Measurements from ENCODE around the gene SOST. TPM values are rescaled to one million over a fixed set of nuclear protein-coding genes. Genes with fewer than 3 reads are reported as not detected.

SOST gene
- polyA plus RNA-seq, 4 donors, result 48.7 to 63.6 (median 52.2) TPM

DNA sequence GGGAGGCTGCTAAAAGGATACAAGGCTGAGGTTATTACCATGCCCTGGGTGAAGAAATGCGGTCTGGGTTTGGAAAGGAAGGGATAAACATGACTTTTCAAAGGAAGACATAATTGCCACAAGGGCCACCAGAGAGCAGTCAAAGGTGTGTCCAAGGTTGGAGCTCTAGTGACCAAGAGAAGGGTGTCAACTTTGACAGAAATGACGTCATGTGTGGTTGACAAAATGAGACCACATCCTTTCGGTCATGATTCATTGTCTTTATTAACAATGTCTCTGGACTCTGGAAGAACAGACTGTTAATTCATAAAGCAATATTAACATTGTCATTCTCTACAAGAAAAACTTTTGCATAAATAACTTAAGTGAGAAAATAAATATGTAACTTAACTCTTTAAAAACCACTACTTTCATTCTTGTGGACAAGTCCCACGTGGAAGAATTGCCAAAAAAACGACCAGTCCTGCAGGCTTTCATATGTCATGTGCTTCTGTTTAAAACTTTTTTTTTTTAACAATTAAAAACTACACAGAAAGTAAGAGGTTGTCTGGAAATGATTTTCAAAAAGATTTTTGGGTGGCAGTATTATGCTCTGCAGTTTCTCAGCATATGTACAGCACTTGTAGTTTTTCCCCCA lies 5.0 kb downstream of the SOST start:
- DNase-seq (ENCODE audit: low read depth in 4 of 4, low spot score in 2 of 4), result no peak

DNA sequence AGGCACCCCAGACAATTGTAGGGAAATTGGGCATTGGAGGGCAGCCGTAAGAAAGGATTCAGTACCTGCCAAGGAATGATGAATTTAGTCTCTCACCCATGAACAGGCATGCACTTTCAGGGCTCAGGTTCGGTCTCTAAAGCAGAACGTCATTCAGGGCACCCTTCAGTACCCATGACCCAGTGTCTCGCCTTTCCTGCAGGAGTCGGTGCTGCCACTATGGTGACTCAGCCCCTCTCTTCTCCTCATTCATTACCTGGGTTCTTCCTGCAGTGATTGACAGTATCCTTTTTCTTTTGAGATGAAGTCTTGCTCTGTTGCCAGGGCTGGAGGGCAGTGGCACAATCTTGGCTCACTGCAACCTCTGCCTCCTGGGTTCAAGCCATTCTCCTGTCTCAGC lies 8.4 kb downstream of the SOST start:
- DNase-seq (ENCODE audit: low read depth in 4 of 4, low spot score in 2 of 4), result no peak

DNA sequence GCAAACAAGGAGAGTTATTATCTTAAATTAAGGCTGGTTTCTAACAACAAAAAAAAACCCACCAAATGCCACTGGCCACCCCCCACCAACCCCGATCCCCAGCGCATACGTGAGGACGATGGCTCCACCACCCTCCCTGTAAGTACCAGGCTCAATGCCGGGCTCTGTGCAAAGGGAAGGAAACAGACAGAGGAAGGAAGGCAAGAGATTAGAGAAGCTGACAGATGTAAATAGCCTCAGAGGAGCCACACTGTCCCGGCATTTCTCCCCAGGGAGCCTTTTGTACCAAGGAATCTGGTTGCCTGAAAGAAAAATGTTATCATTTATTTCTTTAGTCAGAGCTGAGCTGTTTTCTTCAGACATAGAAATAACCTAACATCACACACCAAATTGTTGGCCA lies 13.1 kb downstream of the SOST start:
- no peak for DNase-seq (ENCODE audit: low read depth in 4 of 4, low spot score in 2 of 4)

DNA sequence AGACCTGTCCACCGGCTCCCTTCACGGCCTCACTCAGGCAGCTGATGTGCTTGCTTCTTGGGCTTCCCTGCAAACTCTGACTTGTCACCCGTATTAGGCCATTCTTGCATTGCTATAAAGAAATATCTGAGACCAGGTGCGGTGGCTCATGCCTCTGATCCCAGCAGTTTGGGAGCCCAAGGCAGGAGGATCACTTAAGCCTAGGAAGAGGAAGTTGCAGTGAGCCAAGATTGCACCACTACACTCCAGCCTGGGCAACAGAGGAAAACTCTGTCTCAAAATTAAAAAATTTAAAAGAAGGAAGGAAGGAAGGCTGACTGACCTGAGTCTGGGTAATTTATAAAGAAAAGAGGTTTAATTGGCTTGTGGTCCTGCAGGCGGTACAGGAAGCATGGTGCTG lies 17.0 kb downstream of the SOST start:
- no peak for DNase-seq (ENCODE audit: low read depth in 4 of 4, low spot score in 2 of 4)

DNA sequence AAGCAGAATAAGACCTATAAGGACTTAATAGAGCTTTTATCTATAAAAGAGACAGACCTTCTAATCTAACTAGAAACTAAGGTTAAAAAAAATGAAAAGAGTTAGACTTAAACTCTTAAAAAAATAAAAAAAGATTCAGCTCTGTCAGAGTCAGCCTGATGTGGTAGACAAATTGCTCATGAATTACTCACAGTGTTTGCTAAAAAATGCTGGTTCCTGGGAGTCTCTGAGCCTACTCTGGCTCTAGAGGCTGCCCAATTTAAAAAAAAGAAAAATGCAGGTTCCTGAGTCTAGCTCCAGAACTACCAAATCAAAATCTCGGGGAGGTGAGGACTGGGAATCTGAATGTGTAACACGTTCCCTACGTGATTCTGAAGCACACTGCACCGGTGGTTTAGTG lies 18.1 kb downstream of the SOST start:
- DNase-seq (ENCODE audit: low read depth in 4 of 4, low spot score in 2 of 4), result no peak

DNA sequence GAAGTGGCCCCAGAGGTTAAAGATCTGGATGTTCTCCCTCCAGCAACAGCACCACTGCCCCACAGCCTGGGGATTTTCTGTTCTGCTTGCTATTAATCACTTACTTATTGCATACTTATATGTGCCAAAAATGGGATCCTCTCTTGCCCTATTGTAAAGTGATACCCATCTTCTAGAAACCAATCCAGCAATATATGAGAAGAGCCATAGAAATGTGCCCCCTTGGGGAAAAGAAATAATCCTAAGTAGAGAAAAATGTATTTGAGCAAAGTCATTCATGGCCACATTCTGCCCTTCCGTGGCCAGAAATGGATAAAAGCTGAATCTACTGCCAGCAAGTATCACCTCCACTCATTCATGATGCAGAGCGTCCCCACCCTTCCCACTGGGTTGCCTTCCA lies 20.9 kb downstream of the SOST start:
- DNase-seq (ENCODE audit: low read depth in 4 of 4, low spot score in 2 of 4), result no peak

DNA sequence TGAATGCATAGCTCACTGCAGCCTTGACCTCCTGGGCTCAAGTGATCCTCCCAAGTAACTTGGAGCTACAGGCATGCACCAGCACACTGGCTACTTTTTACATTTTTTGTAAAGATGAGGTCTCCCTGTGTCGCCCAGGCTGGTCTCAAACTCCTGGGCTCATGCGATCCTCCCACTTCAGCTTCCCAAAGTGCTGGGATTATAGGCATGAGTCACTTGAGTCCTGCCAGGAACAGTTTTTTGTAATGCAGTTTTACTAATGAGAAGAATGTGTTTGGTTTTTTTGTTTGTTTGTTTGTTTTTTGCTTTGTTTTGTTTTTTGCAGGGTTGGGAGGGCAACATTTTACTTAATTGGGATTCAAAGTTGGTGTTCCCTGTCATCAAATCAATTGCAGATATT lies 22.2 kb downstream of the SOST start:
- no peak for DNase-seq (ENCODE audit: low read depth in 4 of 4, low spot score in 2 of 4)

DNA sequence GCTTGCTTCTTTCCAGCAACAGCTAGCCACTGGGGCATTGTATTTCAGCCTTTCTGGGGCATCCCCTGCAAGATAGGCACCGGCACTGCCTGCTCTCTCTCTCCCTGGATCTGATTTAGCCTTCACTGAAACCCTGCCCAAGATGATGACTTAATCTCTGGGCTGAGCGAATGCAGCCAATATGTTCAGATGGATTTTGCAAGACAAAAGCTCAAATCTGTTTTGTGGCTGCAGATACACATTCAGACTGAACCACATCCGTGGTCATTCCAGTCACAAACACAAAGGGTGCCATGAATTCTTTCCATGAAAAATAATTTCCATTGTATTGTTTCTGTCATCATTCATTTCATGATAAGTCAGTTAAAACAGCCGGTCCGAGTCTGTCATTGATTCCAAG lies 24.2 kb downstream of the SOST start:
- no peak for DNase-seq (ENCODE audit: low read depth in 4 of 4, low spot score in 2 of 4)

DNA sequence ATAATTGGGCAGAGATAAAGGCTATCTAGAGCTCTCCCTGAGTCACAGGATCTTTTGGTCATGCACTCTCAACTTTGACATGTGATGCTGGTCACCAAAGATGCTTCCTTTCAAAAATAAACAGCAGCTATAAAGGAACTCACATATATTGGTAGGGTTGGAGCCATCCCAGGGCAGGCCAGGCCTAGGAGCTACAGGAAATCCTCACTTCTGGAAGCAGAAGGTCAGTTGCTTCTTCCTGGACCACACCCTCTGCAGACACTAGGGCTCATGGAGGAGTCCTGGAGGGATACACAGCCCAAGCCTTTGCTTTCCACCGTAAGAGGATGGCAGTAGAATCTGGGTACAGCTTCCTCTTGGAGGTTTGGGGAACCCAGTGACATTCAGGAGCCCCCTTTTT lies 24.6 kb downstream of the SOST start:
- DNase-seq (ENCODE audit: low read depth in 4 of 4, low spot score in 2 of 4), result no peak

DNA sequence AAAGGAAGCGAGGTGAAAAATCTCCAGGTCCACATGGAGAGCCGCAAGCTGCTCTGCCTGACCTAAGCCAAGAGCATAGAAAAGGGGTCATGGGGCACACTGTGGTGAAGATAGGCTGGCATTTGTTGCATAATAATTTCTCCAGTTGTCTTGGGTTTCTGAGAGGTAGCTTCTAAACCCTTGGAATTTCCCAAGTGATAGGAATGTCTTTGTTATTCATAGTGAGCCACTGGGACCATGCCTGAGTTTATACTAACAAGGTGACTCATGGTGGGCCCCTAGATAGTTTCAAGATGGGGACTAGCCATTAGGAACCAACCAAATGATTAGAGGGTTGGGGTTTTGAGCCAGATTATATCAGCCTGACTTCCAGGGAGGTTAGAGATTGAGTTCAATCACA lies 25.6 kb downstream of the SOST start:
- no peak for DNase-seq (ENCODE audit: low read depth in 4 of 4, low spot score in 2 of 4)

DNA sequence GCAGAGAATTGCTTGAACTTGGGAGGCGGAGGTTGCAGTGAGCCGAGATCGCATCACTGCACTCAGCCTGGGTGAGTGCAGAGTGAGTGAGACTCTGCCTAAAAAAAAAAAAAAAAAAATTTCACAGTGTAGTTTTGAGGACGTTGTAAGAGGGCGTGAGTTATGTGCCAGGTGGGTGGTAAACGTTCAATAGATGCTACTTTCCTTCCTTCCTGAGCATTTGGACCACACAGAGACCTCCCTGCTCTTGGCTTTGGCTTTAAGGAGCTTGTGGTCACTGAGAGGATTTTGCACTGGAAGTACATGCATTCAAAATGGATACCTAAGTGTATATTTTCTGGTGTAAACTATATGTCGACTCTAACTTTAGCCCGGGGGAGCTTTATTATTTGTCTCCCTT lies 30.5 kb downstream of the SOST start:
- no peak for DNase-seq (ENCODE audit: low read depth in 4 of 4, low spot score in 2 of 4)

DNA sequence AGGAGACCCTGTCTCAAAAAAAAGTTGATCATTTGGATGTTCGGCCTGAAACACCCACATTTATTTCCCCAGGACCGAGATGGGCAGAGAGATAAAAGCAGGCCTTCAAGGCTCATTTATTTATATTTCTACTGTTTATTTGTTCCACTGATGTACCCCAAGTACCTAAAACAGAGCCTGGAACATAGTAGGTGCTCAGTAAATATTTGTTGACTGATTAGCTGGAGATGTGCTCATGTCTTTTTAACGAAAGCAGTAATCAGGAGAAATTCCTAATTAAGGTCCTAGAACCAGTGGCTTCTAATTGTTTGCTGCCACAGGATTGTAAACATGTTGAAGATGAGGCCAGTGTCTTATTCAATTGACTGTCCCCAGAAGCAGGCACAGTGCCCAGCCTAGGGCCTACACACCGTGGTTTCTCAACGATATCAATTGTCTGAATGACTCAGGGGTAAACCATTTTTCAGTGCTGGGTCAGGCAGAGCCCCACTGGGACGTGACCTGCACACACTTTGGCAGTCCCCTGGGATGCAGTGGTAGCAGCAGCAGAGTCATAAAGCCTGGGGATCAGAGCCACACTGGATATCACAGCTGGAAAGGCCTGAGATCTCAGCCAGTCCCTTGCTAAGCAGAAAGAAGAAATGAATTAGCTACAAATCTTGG lies 34.8 kb downstream of the SOST start:
- no peak for DNase-seq (ENCODE audit: low read depth in 4 of 4, low spot score in 2 of 4)

DNA sequence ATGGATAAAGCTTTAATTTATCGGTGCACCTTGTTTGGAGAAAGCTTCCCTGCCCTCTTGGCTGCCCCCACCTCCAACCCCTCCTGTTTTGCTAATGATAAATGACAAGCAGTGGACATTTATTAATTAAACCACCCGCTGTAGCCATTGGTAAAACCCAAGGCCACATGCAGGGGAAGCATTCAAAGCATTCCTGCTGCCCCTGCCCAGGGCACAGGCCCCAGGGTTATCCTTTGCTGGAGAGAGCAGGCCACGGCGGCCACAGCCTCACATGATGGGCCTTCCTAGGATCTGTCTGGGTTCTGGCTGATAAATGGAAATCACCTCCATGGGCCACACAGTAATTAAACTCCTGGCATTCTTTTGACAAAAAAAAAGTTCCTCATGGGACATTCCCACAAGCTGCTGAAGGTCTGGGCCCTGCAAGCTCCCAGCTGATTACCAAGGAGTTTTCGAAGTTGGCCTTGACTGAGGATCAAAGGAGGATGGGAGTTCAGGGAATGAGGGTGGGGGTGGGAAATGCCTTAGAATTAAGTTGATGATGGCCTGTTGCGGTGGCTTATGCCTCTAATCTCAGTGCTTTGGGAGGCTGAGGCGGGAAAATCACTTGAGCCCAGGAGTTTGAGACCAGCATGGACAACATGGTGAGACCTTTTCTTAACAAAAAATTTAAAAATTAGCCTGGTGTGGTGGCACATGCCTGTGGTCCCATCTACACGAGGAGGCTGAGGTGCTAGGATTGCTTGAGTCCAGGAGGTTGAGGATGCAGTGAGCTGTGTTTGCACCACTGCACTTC lies 35.5 kb downstream of the SOST start:
- no peak for DNase-seq (ENCODE audit: low read depth in 4 of 4, low spot score in 2 of 4)

DNA sequence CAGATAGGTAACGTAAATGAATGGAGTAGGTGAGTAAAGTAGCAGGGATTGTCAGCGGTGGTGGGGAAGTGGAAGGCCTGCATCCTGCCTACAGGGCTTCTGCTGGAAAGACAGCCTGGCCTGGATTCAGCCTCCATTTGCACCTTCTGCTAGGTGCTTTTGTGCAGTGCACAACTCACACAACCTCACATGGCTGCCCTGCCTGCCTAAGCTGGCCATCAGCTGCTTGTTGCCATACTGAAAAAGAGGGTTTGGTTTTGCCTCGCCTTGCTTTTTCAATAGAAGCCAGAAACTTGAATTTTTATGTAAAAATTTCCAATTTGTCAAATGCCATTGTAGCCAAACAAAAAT lies 36.3 kb downstream of the SOST start:
- DNase-seq (ENCODE audit: low read depth in 4 of 4, low spot score in 2 of 4), result no peak

DNA sequence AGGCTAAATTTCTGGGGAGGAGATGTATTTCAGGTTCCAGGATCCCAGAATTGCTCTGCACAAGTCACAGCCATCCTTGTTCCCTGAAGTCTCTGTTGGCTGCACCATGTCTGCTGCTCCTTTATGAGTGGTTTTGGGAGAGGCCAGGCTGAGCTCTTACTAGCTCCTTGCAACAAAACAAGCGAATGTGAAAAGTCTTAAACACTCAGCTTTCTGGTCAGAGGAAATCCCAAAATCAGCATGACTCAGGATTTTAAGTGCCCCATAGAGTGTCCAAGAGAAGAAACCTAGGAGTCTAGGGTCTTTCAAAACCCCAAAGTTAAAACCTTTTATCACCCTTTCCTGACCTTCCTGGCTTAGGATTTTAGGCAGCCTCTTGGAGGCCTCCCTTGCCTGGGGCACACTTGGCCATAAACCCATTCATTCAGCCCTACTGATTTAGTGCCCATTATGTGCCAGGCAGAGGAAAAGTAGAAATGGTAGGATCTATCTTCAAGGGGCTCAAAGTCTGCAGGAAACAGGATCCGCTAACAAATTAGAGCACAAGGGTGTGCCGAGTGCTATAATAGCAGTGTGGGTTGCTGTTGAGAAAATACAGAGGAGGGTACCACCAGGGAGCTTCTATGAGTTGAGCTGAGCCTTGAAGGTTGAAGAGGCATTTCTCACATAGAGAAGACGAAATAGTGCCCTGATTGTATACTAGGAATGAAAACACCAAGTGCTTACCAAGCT lies 36.9 kb downstream of the SOST start:
- no peak for DNase-seq (ENCODE audit: low read depth in 4 of 4, low spot score in 2 of 4)

DNA sequence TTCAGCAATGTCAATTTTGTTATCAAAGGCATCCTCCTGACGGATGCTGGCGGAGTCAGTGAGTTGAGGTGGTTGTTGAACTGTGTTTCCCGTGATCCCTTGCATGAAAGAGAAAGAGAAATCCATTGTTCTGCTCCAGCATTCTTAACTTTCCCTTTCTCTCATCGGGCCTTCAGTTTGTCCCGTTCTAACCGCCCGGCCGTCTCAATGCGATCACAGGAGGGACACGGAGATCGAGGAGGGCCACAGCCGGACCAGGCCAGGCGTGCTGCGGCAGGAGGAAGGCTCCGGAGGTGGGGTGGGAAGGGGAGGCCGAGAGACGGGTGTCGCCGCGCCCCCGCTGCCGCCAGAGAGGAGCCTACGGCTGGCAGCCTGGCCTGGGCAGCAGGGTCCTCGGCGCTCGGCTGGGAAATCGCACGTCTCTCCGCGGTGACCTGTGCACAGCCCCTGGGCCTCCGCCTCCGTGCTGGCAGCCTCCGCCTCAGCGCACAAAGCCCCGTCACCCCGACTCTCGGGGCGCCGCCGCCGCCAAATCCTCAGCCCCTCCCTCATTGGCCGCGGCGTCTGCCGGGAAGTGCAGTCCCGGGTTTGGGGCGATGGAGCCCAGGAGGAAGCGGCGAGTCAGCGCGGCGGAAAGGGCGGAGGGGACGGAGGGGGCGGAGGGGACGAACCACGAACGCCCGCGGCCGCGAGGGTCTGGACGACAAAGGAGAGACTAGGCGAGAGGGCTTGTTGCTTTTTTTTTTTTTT lies 38.1 kb downstream of the SOST start:
- peak in 3 of 4 donors; percentile 55 for DNase-seq (ENCODE audit: low read depth in 4 of 4, low spot score in 2 of 4)

DNA sequence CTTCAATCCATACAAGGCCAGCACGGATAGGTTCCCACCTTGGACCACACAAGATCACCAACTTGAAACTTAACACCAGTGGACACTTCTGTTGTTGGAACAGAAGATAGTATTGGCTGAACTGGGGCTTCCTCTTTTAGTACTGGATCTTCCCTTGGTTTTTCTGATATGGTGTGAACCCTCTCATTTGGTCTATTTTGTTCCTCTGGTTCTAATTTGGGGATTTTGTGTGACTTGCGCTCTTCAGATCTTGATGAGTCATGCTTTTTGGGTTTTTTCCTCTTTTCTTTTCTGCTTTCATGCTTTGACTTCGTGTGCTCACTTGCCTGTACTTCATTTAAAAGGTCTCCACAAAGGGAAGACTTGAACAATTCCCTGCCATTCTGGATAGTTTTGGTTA lies 39.0 kb downstream of the SOST start:
- DNase-seq (ENCODE audit: low read depth in 4 of 4, low spot score in 2 of 4), result no peak

DNA sequence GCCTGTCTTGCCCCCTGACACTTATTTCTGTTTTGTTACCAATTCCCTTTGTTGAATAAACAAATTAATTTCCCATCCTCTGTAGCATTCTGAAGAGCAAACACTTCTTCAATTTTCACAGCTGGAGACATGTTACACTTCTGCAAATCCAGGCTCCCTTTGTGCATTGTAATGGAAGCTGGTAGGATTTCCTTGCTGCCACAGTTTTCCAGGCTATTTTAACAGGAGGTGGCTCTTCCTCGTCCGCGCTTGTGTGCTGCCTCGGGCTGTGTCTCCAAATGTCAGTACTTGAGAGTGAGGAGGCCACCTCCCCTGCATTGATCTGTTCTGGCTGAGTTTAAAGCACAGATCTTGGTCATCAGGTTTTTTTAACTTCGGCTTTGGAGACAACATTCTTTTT lies 40.0 kb downstream of the SOST start:
- no peak for DNase-seq (ENCODE audit: low read depth in 4 of 4, low spot score in 2 of 4)

DNA sequence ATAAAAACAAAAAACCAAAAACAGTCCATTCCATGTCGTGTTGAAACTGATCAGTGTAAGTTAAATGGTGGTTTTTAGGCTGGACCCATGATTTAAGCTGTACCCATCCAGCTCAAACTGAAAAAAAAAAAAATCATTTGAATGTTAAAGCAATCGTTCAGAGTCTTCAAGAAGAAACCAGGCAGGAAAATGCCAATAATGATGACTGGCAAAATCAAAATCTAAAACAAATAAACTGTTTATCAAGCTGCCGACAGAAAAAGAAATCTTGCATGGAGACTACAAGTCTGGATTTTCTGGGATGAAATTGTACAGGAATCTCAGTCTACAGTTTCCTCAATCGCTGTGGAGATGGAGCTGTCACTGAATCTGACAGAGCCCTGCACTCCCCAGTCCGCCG lies 40.7 kb downstream of the SOST start:
- no peak for DNase-seq (ENCODE audit: low read depth in 4 of 4, low spot score in 2 of 4)

DNA sequence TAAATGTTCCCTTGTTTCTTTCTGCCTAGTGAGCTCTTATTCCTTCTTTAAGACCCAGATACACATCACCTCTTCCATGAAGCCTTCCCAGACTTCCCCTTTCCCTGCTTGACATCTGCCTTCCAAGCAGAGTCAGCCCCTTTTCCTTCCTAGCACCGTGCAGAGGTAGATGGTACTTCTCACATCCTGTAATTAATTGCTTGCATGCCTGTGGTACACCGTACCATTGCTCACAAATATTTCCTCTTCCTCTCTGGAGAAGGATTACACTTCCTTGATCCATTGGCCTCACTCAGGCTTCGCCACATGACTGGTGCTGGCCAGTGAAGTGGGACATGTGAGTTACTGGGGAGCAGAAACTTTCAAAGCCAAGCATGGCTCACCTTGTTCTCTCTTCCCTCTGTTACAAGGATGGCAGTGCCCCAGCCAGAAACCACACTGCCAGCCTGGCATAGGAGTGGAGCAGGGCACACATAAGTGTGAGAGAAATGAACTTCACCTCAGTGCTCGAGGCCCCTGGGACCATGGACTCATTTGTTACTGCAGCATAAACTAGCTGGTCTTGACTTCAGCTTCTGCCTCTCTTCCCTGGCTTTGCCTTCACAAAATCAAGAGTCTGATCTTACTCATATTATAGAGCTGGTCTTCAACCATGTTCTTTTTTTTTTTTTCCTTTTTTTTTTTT lies 44.0 kb downstream of the SOST start:
- no peak for DNase-seq (ENCODE audit: low read depth in 4 of 4, low spot score in 2 of 4)
